H9 (cell line): ENCODE results near the gene CFAP97D1. TPM values are rescaled to one million over a fixed set of nuclear protein-coding genes. Genes with fewer than 3 reads are reported as not detected.

Source experiments
- DNase-seq: peaks from one replicate; pipeline ENCODE4 v3.0.0-alpha.2; 2017
- H2AFZ ChIP-seq: one replicate; pipeline ENCODE4 v1.6.1; 2013; ENCODE audit warnings: mild to moderate bottlenecking, low read length, control low read depth, moderate library complexity
- H2AK5ac ChIP-seq: 2 replicates; pipeline ENCODE4 v1.6.1; 2013; ENCODE audit warnings: low read length, control low read depth, mixed read lengths; ENCODE audit not compliant: insufficient read length
- H2BK120ac ChIP-seq: one replicate; pipeline ENCODE4 v1.6.1; 2013; ENCODE audit warnings: low read depth, mild to moderate bottlenecking, low read length, control low read depth, inconsistent platforms; ENCODE audit not compliant: poor library complexity, severe bottlenecking
- H2BK12ac ChIP-seq: 2 replicates; pipeline ENCODE4 v1.6.1; 2013; ENCODE audit warnings: low read length, control low read depth, mixed read lengths, low read depth; ENCODE audit not compliant: insufficient read length
- H2BK15ac ChIP-seq: 2 replicates; pipeline ENCODE4 v1.6.1; 2013; ENCODE audit warnings: low read depth, low read length, control low read depth
- H2BK20ac ChIP-seq: one replicate; pipeline ENCODE4 v1.6.1; 2013; ENCODE audit warnings: low read depth, mild to moderate bottlenecking, low read length, control low read depth, inconsistent platforms; ENCODE audit not compliant: poor library complexity, severe bottlenecking
- H2BK5ac ChIP-seq: 2 replicates; pipeline ENCODE4 v1.6.1; 2013; ENCODE audit warnings: low read length, control low read depth, mixed read lengths; ENCODE audit not compliant: insufficient read length
- H3K14ac ChIP-seq: 2 replicates; pipeline ENCODE4 v1.6.1; 2013; ENCODE audit warnings: low read length, control low read depth; ENCODE audit not compliant: insufficient read depth
- H3K18ac ChIP-seq: 2 replicates; pipeline ENCODE4 v1.6.1; 2013; ENCODE audit warnings: low read depth, mild to moderate bottlenecking, mixed read lengths, low read length, control low read depth; ENCODE audit not compliant: insufficient read length
- H3K23ac ChIP-seq: 2 replicates; pipeline ENCODE4 v1.6.1; 2013; ENCODE audit warnings: low read length, control low read depth, mixed read lengths, low read depth; ENCODE audit not compliant: insufficient read length
- H3K23me2 ChIP-seq: 2 replicates; pipeline ENCODE4 v1.6.1; 2013; ENCODE audit warnings: low read depth, mild to moderate bottlenecking, mixed read lengths, low read length, control low read depth; ENCODE audit not compliant: insufficient read length, poor library complexity, severe bottlenecking
- H3K27ac ChIP-seq: 2 replicates; pipeline ENCODE4 v1.5.1; 2013; ENCODE audit warnings: low read length, control low read depth, mixed read lengths, low read depth; ENCODE audit not compliant: insufficient read length
- H3K27me3 ChIP-seq: 2 replicates; pipeline ENCODE4 v1.6.1; 2013; ENCODE audit warnings: low read length, control low read depth, inconsistent platforms; ENCODE audit not compliant: insufficient read depth
- H3K4ac ChIP-seq: 2 replicates; pipeline ENCODE4 v1.6.1; 2013; ENCODE audit warnings: low read depth, mild to moderate bottlenecking, control low read depth, inconsistent platforms, low read length, moderate library complexity
- H3K4me1 ChIP-seq: 2 replicates; pipeline ENCODE4 v1.6.1; 2013; ENCODE audit warnings: low read length, control low read depth, inconsistent platforms; ENCODE audit not compliant: insufficient read depth
- H3K4me2 ChIP-seq: 2 replicates; pipeline ENCODE4 v1.6.1; 2013; ENCODE audit warnings: low read length, control low read depth, mixed read lengths; ENCODE audit not compliant: insufficient read length, insufficient read depth
- H3K56ac ChIP-seq: 2 replicates; pipeline ENCODE4 v1.6.1; 2013; ENCODE audit warnings: low read depth, mild to moderate bottlenecking, mixed read lengths, low read length, control low read depth; ENCODE audit not compliant: insufficient read length
- H3K79me1 ChIP-seq: 2 replicates; pipeline ENCODE4 v1.6.1; 2013; ENCODE audit warnings: low read depth, mild to moderate bottlenecking, moderate library complexity, low read length, control low read depth, inconsistent platforms; ENCODE audit not compliant: insufficient read depth, poor library complexity, severe bottlenecking
- H3K79me2 ChIP-seq: 2 replicates; pipeline ENCODE4 v1.6.1; 2013; ENCODE audit warnings: low read length, control low read depth, inconsistent platforms; ENCODE audit not compliant: insufficient read depth
- H3K9ac ChIP-seq: 2 replicates; pipeline ENCODE4 v1.6.1; 2013; ENCODE audit warnings: low read length, control low read depth, mixed read lengths; ENCODE audit not compliant: insufficient read length; ENCODE audit errors: extremely low read depth
- H3K9me3 ChIP-seq: one replicate; pipeline ENCODE4 v1.6.1; 2013; ENCODE audit warnings: low read depth, low read length, inconsistent platforms; ENCODE audit not compliant: control insufficient read depth
- H3T11ph ChIP-seq: one replicate; pipeline ENCODE4 v1.6.1; 2013; ENCODE audit warnings: mild to moderate bottlenecking, low read length, control low read depth, inconsistent platforms
- H4K20me1 ChIP-seq: one replicate; pipeline ENCODE4 v1.6.1; 2013; ENCODE audit not compliant: control insufficient read depth, insufficient read length, insufficient read depth
- H4K5ac ChIP-seq: 2 replicates; pipeline ENCODE4 v1.6.1; 2013; ENCODE audit warnings: low read depth, mild to moderate bottlenecking, mixed read lengths, low read length, control low read depth; ENCODE audit not compliant: insufficient read length
- H4K8ac ChIP-seq: replicated peaks from 2 replicates; pipeline ENCODE4 v1.6.1; 2013; ENCODE audit warnings: low read length, control low read depth, mixed read lengths, low read depth; ENCODE audit not compliant: insufficient read length
- H4K91ac ChIP-seq: 2 replicates; pipeline ENCODE4 v1.6.1; 2013; ENCODE audit warnings: low read depth, mild to moderate bottlenecking, moderate library complexity, mixed read lengths, low read length, control low read depth; ENCODE audit not compliant: insufficient read length
- H3K27ac Mint-ChIP-seq, 3 experiments: 2 replicates in 2 of 3; 3 replicates in 1 of 3; pipeline ENCODE4 v1.8.0; 2020 to 2021; ENCODE audit warnings: mixed read lengths in 3 of 3, mild to moderate bottlenecking in 1 of 3, moderate library complexity in 1 of 3
- H3K27me3 Mint-ChIP-seq: 2 replicates; pipeline ENCODE4 v1.8.0; 2021; ENCODE audit warnings: low read depth, mild to moderate bottlenecking, moderate library complexity, mixed read lengths
- H3K36me3 Mint-ChIP-seq, 3 experiments: 2 replicates in 2 of 3; 3 replicates in 1 of 3; pipeline ENCODE4 v1.8.0; 2020 to 2021; ENCODE audit warnings: low read depth in 3 of 3, mixed read lengths in 3 of 3; ENCODE audit not compliant: insufficient read depth in 1 of 3
- H3K4me1 Mint-ChIP-seq, 2 experiments: 2 replicates each; pipeline ENCODE4 v1.8.0; 2020; ENCODE audit warnings: mixed read lengths in 2 of 2
- H3K4me3 Mint-ChIP-seq, 2 experiments: 2 replicates in 1 of 2; 3 replicates in 1 of 2; pipeline ENCODE4 v1.8.0; 2020 to 2021; ENCODE audit warnings: mild to moderate bottlenecking in 2 of 2, mixed read lengths in 2 of 2, moderate library complexity in 1 of 2
- H3K9me3 Mint-ChIP-seq, 2 experiments: 2 replicates in 1 of 2; 3 replicates in 1 of 2; pipeline ENCODE4 v1.8.0; 2020; ENCODE audit warnings: mild to moderate bottlenecking in 2 of 2, mixed read lengths in 2 of 2, moderate library complexity in 1 of 2
- CTCF ChIP-seq: fragments of 200-600 bp; sonication (generic); conservative IDR thresholded peaks from 3 replicates; pipeline ENCODE4 v1.8.0; 2021; ENCODE audit warnings: antibody characterized with exemption, mild to moderate bottlenecking
- WGBS: extraction: QIAGEN DNeasy Blood & Tissue Kit; methylation state at CpG from one replicate; pipeline ENCODE4 v1.1.7; 2013; ENCODE audit warnings: missing lambda C conversion rate, low lambda C conversion rate, mixed read lengths; ENCODE audit not compliant: insufficient read length; ENCODE audit errors: extremely low coverage; 5-methylcytosine and 5-hydroxymethylcytosine counted together
- total RNA-seq: library from RNA; stranded (reverse); gene quantifications from 2 replicates; pipeline ENCODE4 v1.2.1, GENCODE V29; 2021

CFAP97D1 gene
- total RNA-seq, 1 experiment from 2014 or later = not detected

GRCh38 chr17:43769426-43769825 lies 10.8 kb upstream of the CFAP97D1 start:
- no peak overlapping the region for H3K4ac ChIP-seq
- H4K8ac ChIP-seq = no peak overlapping the region
- peaks cover 3 to 4% of the 10 kb centered on the region in 2 experiments for H3K4me1 Mint-ChIP-seq
- H2BK120ac ChIP-seq = no peak overlapping the region
- no peak overlapping the region for H3K4me3 Mint-ChIP-seq
- H2AK5ac ChIP-seq = no peak overlapping the region
- WGBS = no CpG with 5 or more reads among the region's 16 CpGs
- no peaks in the 10 kb centered on the region for H3K79me1 ChIP-seq
- H4K20me1 ChIP-seq = no peaks in the 10 kb centered on the region
- no peaks in the 10 kb centered on the region for H3K9me3 ChIP-seq
- no peak overlapping the region for H2BK15ac ChIP-seq
- H3K27ac ChIP-seq = no peak overlapping the region
- no peaks in the 10 kb centered on the region for H3K79me2 ChIP-seq
- no peak overlapping the region for H4K91ac ChIP-seq
- H3K14ac ChIP-seq = no peak overlapping the region
- H3K27me3 Mint-ChIP-seq = no peaks in the 10 kb centered on the region
- H3K9me3 Mint-ChIP-seq = no peaks in the 10 kb centered on the region
- no peak overlapping the region for H3T11ph ChIP-seq
- no peak for DNase-seq
- H3K23ac ChIP-seq = no peak overlapping the region
- H3K9ac ChIP-seq = no peak overlapping the region
- no peaks in the 10 kb centered on the region for H3K27me3 ChIP-seq
- no peak overlapping the region for H2BK20ac ChIP-seq
- H3K23me2 ChIP-seq = no peaks in the 10 kb centered on the region
- no peak overlapping the region for H2AFZ ChIP-seq
- H3K4me2 ChIP-seq = no peak overlapping the region
- no peak overlapping the region for H3K18ac ChIP-seq
- no peak overlapping the region for H2BK12ac ChIP-seq
- H3K27ac Mint-ChIP-seq = no peak overlapping the region
- H3K36me3 Mint-ChIP-seq = peaks cover 4 to 55% (median 49%) of the 10 kb centered on the region in 3 experiments
- TF ChIP-seq CTCF = no peak
- H3K56ac ChIP-seq = no peak overlapping the region
- H3K4me1 ChIP-seq = no peaks in the 10 kb centered on the region
- H4K5ac ChIP-seq = no peak overlapping the region
- no peak overlapping the region for H2BK5ac ChIP-seq
